Psoas muscle (tissue), 8 donors: Measurements from ENCODE around the gene U2AF2. TPM values are rescaled to one million over a fixed set of nuclear protein-coding genes. Genes with fewer than 3 reads are reported as not detected.

ENCODE experiments used
- ATAC-seq, 4 donors: fragments of 200-7000 bp; cut with Tn5 transposase; one replicate each; pipeline ENCODE4 v1.9.1; 2020; ENCODE audit warnings: moderate library complexity in 3 of 4, mild to moderate bottlenecking in 2 of 4
- DNase-seq, 2 donors: peaks; one replicate each; pipeline ENCODE4 v3.0.0-alpha.2; 2020
- H3K27ac ChIP-seq: fragments of 200-600 bp; one replicate; pipeline ENCODE4 v1.8.0; 2022
- H3K27me3 ChIP-seq, 3 donors: fragments of 200-600 bp in 1 of 3; one replicate each; pipeline versions ENCODE4 v1.6.1 to v1.8.0; 2013 to 2022; ENCODE audit warnings: low read length in 2 of 3, mild to moderate bottlenecking in 2 of 3, moderate library complexity in 1 of 3; ENCODE audit not compliant: insufficient read depth in 3 of 3
- H3K36me3 ChIP-seq, 2 donors: fragments of 200-600 bp in 1 of 2; one replicate each; pipeline versions ENCODE4 v1.6.1 to v1.8.0; 2013 to 2022; ENCODE audit warnings: low read depth in 1 of 2, mild to moderate bottlenecking in 1 of 2, moderate library complexity in 1 of 2; ENCODE audit not compliant: insufficient read depth in 1 of 2
- H3K4me1 ChIP-seq: fragments of 200-600 bp; one replicate; pipeline ENCODE4 v1.8.0; 2022
- H3K4me3 ChIP-seq: fragments of 200-600 bp; one replicate; pipeline ENCODE4 v1.8.0; 2022; ENCODE audit warnings: mild to moderate bottlenecking
- H3K9me3 ChIP-seq: fragments of 200-600 bp; one replicate; pipeline ENCODE4 v1.8.0; 2022
- CTCF ChIP-seq: fragments of 200-600 bp; IDR thresholded peaks from one replicate; pipeline ENCODE4 v1.8.0; 2022; ENCODE audit warnings: antibody characterized with exemption
- WGBS, 3 donors: extraction: QIAGEN DNeasy Blood & Tissue Kit; methylation state at CpG; one replicate each; pipeline versions ENCODE4 v1.1.6 to v1.1.7; 2013; 5-methylcytosine and 5-hydroxymethylcytosine counted together
- intact Hi-C, 2 donors: fragments of 100-400 bp; cut with DNase I; formaldehyde crosslinking; loops; one replicate each; pipeline versions ENCODE4 v1.11.0 to v1.14.2; 2022
- polyA plus RNA-seq, 3 donors: library from polyadenylated mRNA; stranded (reverse); fragments of 200-250 nt; gene quantifications; one replicate each; pipeline ENCODE4 v1.2.3, GENCODE V29; 2013
- total RNA-seq, 4 donors: library from RNA; stranded (reverse); fragmentation: NEBNext Ultra II Directional in 2 of 4; extraction: Animal tissue kit (Norgen Biotek cat#: 25700) in 2 of 4; gene quantifications; one replicate each; pipeline versions ENCODE4 v1.2.1 to v1.2.4, GENCODE V29; 2021 to 2023
- donor health status: healthy with polysubstance abuse.
- donor health status: DM: no; HTN: no; CAD: no; lungs with moderate emphysema.
- donor health status: Bipolar disorder and iron deficiency.
- donor health status: healthy.
- donor health status: DM: yes; HTN: yes; CAD: no.
- donor health status: DM: no; HTN: no; CAD: no.
- donor health status: DM: no; HTN: no; CAD: no.
- donor health status: DM: yes; HTN: yes; CAD: no.

U2AF2 gene
- total and polyA plus RNA-seq, 7 donors, result 54.1 to 116 (median 72.6) TPM

- intact Hi-C loops, result no loop called here
- Histone ChIP-seq H3K9me3 (no peaks in the 10 kb centered on the region), H3K4me1 (no peaks in the 10 kb centered on the region), H3K27me3 (no peaks in the 10 kb centered on the region), H3K4me3 (no peak overlapping the region), H3K36me3 (peaks cover 2 to 81% of the 10 kb centered on the region in 2 donors), H3K27ac (no peak overlapping the region)
- no peak for TF ChIP-seq CTCF
- WGBS, 3 donors, result 87 to 89% (median 88%) methylated on average over 12 of the region's 12 CpGs
- DNase-seq (no peak), ATAC-seq (peak in 1 of 4 donors; percentile 16)
Measured at GRCh38 chr19:55697069-55697440, 42.2 kb downstream of the U2AF2 start.

GRCh38 chr19:55697698-55698097 lies 42.9 kb downstream of the U2AF2 start:
- Histone ChIP-seq H3K27ac (no peak overlapping the region), H3K36me3 (peaks cover 2 to 77% of the 10 kb centered on the region in 2 donors), H3K27me3 (no peaks in the 10 kb centered on the region), H3K9me3 (no peaks in the 10 kb centered on the region), H3K4me3 (no peak overlapping the region), H3K4me1 (no peaks in the 10 kb centered on the region)
- no peak for DNase-seq
- ATAC-seq, result no peak
- WGBS, 3 donors, result 82 to 92% (median 87%) methylated on average over 8 of the region's 8 CpGs
- no peak for TF ChIP-seq CTCF
- intact Hi-C loops, result no loop called here

- H3K27me3 ChIP-seq, result no peaks in the 10 kb centered on the region
- intact Hi-C loops, result no loop called here
- 93 to 94% (median 94%) methylated on average over 17 of the region's 17 CpGs for WGBS, 3 donors
- H3K36me3 ChIP-seq, result peaks cover 2 to 71% of the 10 kb centered on the region in 2 donors
- H3K9me3 ChIP-seq, result no peaks in the 10 kb centered on the region
- H3K4me1 ChIP-seq, result no peaks in the 10 kb centered on the region
- DNase-seq (no peak), ATAC-seq (no peak)
- no peak overlapping the region for H3K4me3 ChIP-seq
- no peak overlapping the region for H3K27ac ChIP-seq
- TF ChIP-seq CTCF, result no peak
Measured at GRCh38 chr19:55698256-55698655, 43.4 kb downstream of the U2AF2 start.

- peaks cover 2 to 62% of the 10 kb centered on the region in 2 donors for H3K36me3 ChIP-seq
- no peak overlapping the region for H3K4me3 ChIP-seq
- H3K27ac ChIP-seq, result no peak overlapping the region
- TF ChIP-seq CTCF, result no peak
- intact Hi-C loops, result no loop called here
- 81 to 88% (median 87%) methylated on average over 11 of the region's 11 CpGs for WGBS, 3 donors
- no peaks in the 10 kb centered on the region for H3K27me3 ChIP-seq
- DNase-seq (no peak), ATAC-seq (no peak)
- H3K9me3 ChIP-seq, result no peaks in the 10 kb centered on the region
- H3K4me1 ChIP-seq, result no peaks in the 10 kb centered on the region
Measured at GRCh38 chr19:55699221-55699620, 44.4 kb downstream of the U2AF2 start.

- no peaks in the 10 kb centered on the region for H3K9me3 ChIP-seq
- no peak for ATAC-seq
- intact Hi-C loops, result no loop called here
- H3K36me3 ChIP-seq, result peaks cover 0 to 52% of the 10 kb centered on the region in 2 donors
- no peak for DNase-seq
- no peaks in the 10 kb centered on the region for H3K4me1 ChIP-seq
- H3K4me3 ChIP-seq, result no peak overlapping the region
- 93 to 96% (median 93%) methylated on average over 12 of the region's 12 CpGs for WGBS, 3 donors
- H3K27me3 ChIP-seq, result no peaks in the 10 kb centered on the region
- no peak overlapping the region for H3K27ac ChIP-seq
- no peak for TF ChIP-seq CTCF
Measured at GRCh38 chr19:55700813-55701212, 46.0 kb downstream of the U2AF2 start.
